Neuronal stem cell (in vitro differentiated cells): ENCODE data around the gene POPDC3.
A peak's percentile ranks its signal among the peaks of the same experiment; 100 is the strongest.

ENCODE experiments used
- DNase-seq: peaks from one replicate; pipeline ENCODE4 v3.0.0-alpha.2; 2013; ENCODE audit warnings: low spot score
- H2AFZ ChIP-seq: one replicate; pipeline ENCODE4 v1.6.1; 2013; ENCODE audit warnings: mild to moderate bottlenecking, low read length, inconsistent platforms
- H2AK5ac ChIP-seq: 2 replicates; pipeline ENCODE4 v1.6.1; 2013; ENCODE audit warnings: low read depth, mild to moderate bottlenecking, inconsistent platforms, low read length, moderate library complexity, mixed read lengths
- H2BK120ac ChIP-seq: 2 replicates; pipeline ENCODE4 v1.6.1; 2013; ENCODE audit warnings: low read depth, mild to moderate bottlenecking, inconsistent platforms, low read length, moderate library complexity, mixed read lengths
- H2BK12ac ChIP-seq: one replicate; pipeline ENCODE4 v1.6.1; 2013; ENCODE audit warnings: low read length, inconsistent platforms
- H2BK15ac ChIP-seq: 2 replicates; pipeline ENCODE4 v1.6.1; 2013; ENCODE audit warnings: mild to moderate bottlenecking, low read length, inconsistent platforms, mixed read lengths
- H2BK5ac ChIP-seq: one replicate; pipeline ENCODE4 v1.6.1; 2013; ENCODE audit warnings: inconsistent platforms, mild to moderate bottlenecking, low read length, moderate library complexity
- H3K14ac ChIP-seq: one replicate; pipeline ENCODE4 v1.6.1; 2013; ENCODE audit warnings: low read length, inconsistent platforms
- H3K18ac ChIP-seq: 2 replicates; pipeline ENCODE4 v1.6.1; 2013; ENCODE audit warnings: low read length, inconsistent platforms
- H3K23ac ChIP-seq: 2 replicates; pipeline ENCODE4 v1.6.1; 2013; ENCODE audit warnings: low read depth, mild to moderate bottlenecking, mixed read lengths, low read length, inconsistent platforms; ENCODE audit not compliant: poor library complexity
- H3K27ac ChIP-seq: replicated peaks from 3 replicates; pipeline ENCODE4 v1.5.1; 2013; ENCODE audit warnings: low read length, inconsistent platforms
- H3K27me3 ChIP-seq, 3 experiments: 2 replicates each; pipeline ENCODE4 v1.6.1; 2013; ENCODE audit warnings: low read length in 3 of 3, mild to moderate bottlenecking in 2 of 3, inconsistent platforms in 1 of 3, low read depth in 1 of 3, mixed read lengths in 1 of 3, moderate library complexity in 1 of 3; ENCODE audit not compliant: control insufficient read depth in 3 of 3, insufficient read depth in 3 of 3
- H3K36me3 ChIP-seq, 2 donors: replicated peaks in 1 of 2; 2 replicates each; pipeline ENCODE4 v1.6.1; 2013; ENCODE audit warnings: low read length in 2 of 2; ENCODE audit not compliant: control insufficient read depth in 2 of 2, insufficient read depth in 2 of 2
- H3K4ac ChIP-seq: 2 replicates; pipeline ENCODE4 v1.6.1; 2013; ENCODE audit warnings: inconsistent platforms, mild to moderate bottlenecking, low read length, moderate library complexity
- H3K4me1 ChIP-seq, 2 donors: 1 replicate in 1 of 2; 2 replicates in 1 of 2; pipeline ENCODE4 v1.6.1; 2013; ENCODE audit warnings: low read length in 2 of 2, low read depth in 1 of 2; ENCODE audit not compliant: control insufficient read depth in 2 of 2, insufficient read depth in 1 of 2
- H3K4me2 ChIP-seq: one replicate; pipeline ENCODE4 v1.6.1; 2013; ENCODE audit warnings: mild to moderate bottlenecking, low read length, inconsistent platforms; ENCODE audit not compliant: insufficient read depth, poor library complexity, severe bottlenecking
- H3K4me3 ChIP-seq, 2 donors: 2 replicates each; pipeline ENCODE4 v1.5.1; 2013; ENCODE audit warnings: low read length in 2 of 2, mild to moderate bottlenecking in 2 of 2, inconsistent platforms in 1 of 2, moderate library complexity in 1 of 2
- H3K79me1 ChIP-seq: one replicate; pipeline ENCODE4 v1.6.1; 2013; ENCODE audit warnings: low read depth, mild to moderate bottlenecking, inconsistent platforms, low read length, moderate library complexity
- H3K9ac ChIP-seq: one replicate; pipeline ENCODE4 v1.6.1; 2013; ENCODE audit warnings: mild to moderate bottlenecking, low read depth, low read length, inconsistent platforms; ENCODE audit not compliant: poor library complexity
- H3K9me3 ChIP-seq, 2 donors: replicated peaks in 1 of 2; 2 replicates each; pipeline versions ENCODE3 to v1.6.1; 2013; ENCODE audit warnings: low read length in 2 of 2, mild to moderate bottlenecking in 2 of 2, inconsistent platforms in 1 of 2, low read depth in 1 of 2, mixed read lengths in 1 of 2, moderate library complexity in 1 of 2; ENCODE audit not compliant: control insufficient read depth in 2 of 2, insufficient read depth in 1 of 2
- H4K8ac ChIP-seq: one replicate; pipeline ENCODE4 v1.6.1; 2013; ENCODE audit warnings: low read depth, mild to moderate bottlenecking, inconsistent platforms, low read length, moderate library complexity
- H4K91ac ChIP-seq: one replicate; pipeline ENCODE4 v1.6.1; 2013; ENCODE audit warnings: low read length, low read depth, mild to moderate bottlenecking, inconsistent platforms; ENCODE audit not compliant: poor library complexity
- WGBS, 2 donors: extraction: QIAGEN DNeasy Blood & Tissue Kit; methylation state at CpG; one replicate each; pipeline ENCODE4 v1.1.7; 2013; ENCODE audit warnings: missing lambda C conversion rate in 2 of 2, mixed read lengths in 1 of 2; ENCODE audit not compliant: insufficient read length in 2 of 2, insufficient replicate concordance in 1 of 2; ENCODE audit errors: extremely low coverage in 2 of 2; 5-methylcytosine and 5-hydroxymethylcytosine counted together

The POPDC3 gene

GRCh38 chr6:105204768-105205167 is 25.0 kb upstream of the POPDC3 start:
- no peak overlapping the region for H3K14ac ChIP-seq
- H3K4me1 ChIP-seq = no peaks in the 10 kb centered on the region
- no peak overlapping the region for H2BK12ac ChIP-seq
- no peak overlapping the region for H3K4me2 ChIP-seq
- no peak overlapping the region for H3K23ac ChIP-seq
- no peak overlapping the region for H2BK5ac ChIP-seq
- no peak overlapping the region for H4K91ac ChIP-seq
- DNase-seq = no peak
- H3K18ac ChIP-seq = no peak overlapping the region
- H3K27me3 ChIP-seq = no peaks in the 10 kb centered on the region
- H2AFZ ChIP-seq = peak overlapping the region; percentile 13
- H3K9me3 ChIP-seq = no peaks in the 10 kb centered on the region
- no peak overlapping the region for H3K4ac ChIP-seq
- H3K27ac ChIP-seq = no peak overlapping the region
- no peak overlapping the region for H3K4me3 ChIP-seq
- H3K79me1 ChIP-seq = no peaks in the 10 kb centered on the region
- WGBS, 2 donors = no CpG with 5 or more reads among the region's 4 CpGs
- H4K8ac ChIP-seq = no peak overlapping the region
- H2BK120ac ChIP-seq = no peak overlapping the region
- no peak overlapping the region for H3K9ac ChIP-seq
- no peak overlapping the region for H2BK15ac ChIP-seq
- H3K36me3 ChIP-seq = no peaks in the 10 kb centered on the region
- H2AK5ac ChIP-seq = no peak overlapping the region

- no peaks in the 10 kb centered on the region for H3K27me3 ChIP-seq
- H4K91ac ChIP-seq = no peak overlapping the region
- H3K4me1 ChIP-seq = no peaks in the 10 kb centered on the region
- no peak overlapping the region for H2BK5ac ChIP-seq
- peak overlapping the region; percentile 13 for H2AFZ ChIP-seq
- no peak overlapping the region for H3K9ac ChIP-seq
- no peak overlapping the region for H3K4ac ChIP-seq
- H3K79me1 ChIP-seq = no peaks in the 10 kb centered on the region
- no peak overlapping the region for H3K18ac ChIP-seq
- H2AK5ac ChIP-seq = no peak overlapping the region
- H2BK12ac ChIP-seq = no peak overlapping the region
- H2BK15ac ChIP-seq = no peak overlapping the region
- DNase-seq = no peak
- no peak overlapping the region for H3K23ac ChIP-seq
- H3K4me3 ChIP-seq = no peak overlapping the region
- no peak overlapping the region for H3K27ac ChIP-seq
- no peak overlapping the region for H3K4me2 ChIP-seq
- H3K14ac ChIP-seq = no peak overlapping the region
- no CpG with 5 or more reads among the region's 1 CpG for WGBS, 2 donors
- no peak overlapping the region for H4K8ac ChIP-seq
- no peaks in the 10 kb centered on the region for H3K9me3 ChIP-seq
- H3K36me3 ChIP-seq = no peaks in the 10 kb centered on the region
- H2BK120ac ChIP-seq = no peak overlapping the region
Observed at GRCh38 chr6:105204331-105204730, 24.5 kb upstream of the POPDC3 start.

- Histone ChIP-seq H2BK15ac (no peak overlapping the region), H3K4ac (no peak overlapping the region), H2AK5ac (no peak overlapping the region), H3K23ac (no peak overlapping the region), H3K4me2 (no peak overlapping the region), H2BK5ac (no peak overlapping the region), H3K79me1 (no peaks in the 10 kb centered on the region), H2AFZ (no peak overlapping the region), H3K27ac (no peak overlapping the region), H4K91ac (no peak overlapping the region), H3K4me3 (no peak overlapping the region), H2BK120ac (no peak overlapping the region), H3K36me3 (no peaks in the 10 kb centered on the region), H4K8ac (no peak overlapping the region), H3K14ac (no peak overlapping the region), H2BK12ac (no peak overlapping the region), H3K4me1 (no peaks in the 10 kb centered on the region), H3K27me3 (no peaks in the 10 kb centered on the region), H3K9ac (no peak overlapping the region), H3K18ac (no peak overlapping the region), H3K9me3 (no peaks in the 10 kb centered on the region)
- DNase-seq = no peak
- WGBS, 2 donors = no CpG with 5 or more reads among the region's 4 CpGs
Observed at GRCh38 chr6:105202486-105202885, 22.7 kb upstream of the POPDC3 start.

- no peak overlapping the region for H3K27ac ChIP-seq
- no peak overlapping the region for H3K18ac ChIP-seq
- no peak overlapping the region for H3K23ac ChIP-seq
- no peaks in the 10 kb centered on the region for H3K36me3 ChIP-seq
- H4K91ac ChIP-seq = no peak overlapping the region
- no peaks in the 10 kb centered on the region for H3K4me1 ChIP-seq
- H3K4me2 ChIP-seq = no peak overlapping the region
- H3K79me1 ChIP-seq = no peaks in the 10 kb centered on the region
- no CpG with 5 or more reads among the region's 6 CpGs for WGBS, 2 donors
- no peak overlapping the region for H3K9ac ChIP-seq
- H2AK5ac ChIP-seq = no peak overlapping the region
- no peak overlapping the region for H2BK120ac ChIP-seq
- no peak overlapping the region for H2BK12ac ChIP-seq
- no peak overlapping the region for H3K4me3 ChIP-seq
- H3K27me3 ChIP-seq = no peaks in the 10 kb centered on the region
- no peaks in the 10 kb centered on the region for H3K9me3 ChIP-seq
- H3K14ac ChIP-seq = no peak overlapping the region
- H2AFZ ChIP-seq = peak overlapping the region; percentile 66
- no peak overlapping the region for H2BK5ac ChIP-seq
- no peak overlapping the region for H3K4ac ChIP-seq
- no peak for DNase-seq
- H2BK15ac ChIP-seq = no peak overlapping the region
- no peak overlapping the region for H4K8ac ChIP-seq
Observed at GRCh38 chr6:105200133-105200730, 20.4 kb upstream of the POPDC3 start.
